Activated naive CD4-positive, alpha-beta T cell (primary cell): ENCODE results near the gene ASXL3.

ENCODE experiments used
- DNase-seq, 4 experiments: peaks; one replicate each; lab custom pipeline; 2025; lab: John Stamatoyannopoulos, UW

ASXL3 gene

DNA sequence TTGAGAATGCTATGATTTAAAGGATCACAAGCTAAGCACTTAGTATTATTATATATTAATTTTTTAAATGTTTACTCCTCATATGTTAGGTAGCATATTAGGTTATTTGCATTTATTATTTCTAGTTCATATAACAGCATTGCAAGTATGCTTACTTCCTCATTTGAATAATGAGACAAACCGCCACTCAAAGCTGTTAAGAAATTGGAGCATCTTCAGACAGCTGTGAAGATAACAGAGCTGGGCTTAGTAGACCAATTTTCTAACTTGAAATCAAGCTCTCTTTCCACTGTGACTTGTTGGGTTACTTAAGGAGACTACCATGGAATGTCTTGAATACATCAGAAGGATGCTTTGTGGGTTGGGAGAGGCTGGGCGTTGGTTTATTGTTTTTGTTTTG is 139.3 kb downstream of the ASXL3 start:
- DNase-seq: no peak

DNA sequence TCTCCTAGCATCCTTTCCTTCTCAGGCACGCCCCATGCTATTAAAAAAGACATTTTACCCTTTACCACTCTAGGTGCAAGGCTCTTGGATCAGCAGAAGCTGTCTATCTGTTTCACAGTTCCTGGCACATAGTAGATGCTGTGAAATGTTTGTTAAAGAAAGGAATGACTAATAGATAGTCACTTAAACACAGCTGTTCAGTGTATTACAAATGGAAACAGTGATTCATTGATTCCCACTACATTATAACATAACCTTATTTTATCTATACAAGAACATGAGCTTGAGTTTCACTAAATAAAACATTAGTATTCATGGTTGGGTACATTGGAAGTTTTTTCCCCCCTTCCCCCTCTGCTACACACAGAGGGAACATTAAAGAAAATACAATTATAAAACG is 142.1 kb downstream of the ASXL3 start:
- DNase-seq: no peak

DNA sequence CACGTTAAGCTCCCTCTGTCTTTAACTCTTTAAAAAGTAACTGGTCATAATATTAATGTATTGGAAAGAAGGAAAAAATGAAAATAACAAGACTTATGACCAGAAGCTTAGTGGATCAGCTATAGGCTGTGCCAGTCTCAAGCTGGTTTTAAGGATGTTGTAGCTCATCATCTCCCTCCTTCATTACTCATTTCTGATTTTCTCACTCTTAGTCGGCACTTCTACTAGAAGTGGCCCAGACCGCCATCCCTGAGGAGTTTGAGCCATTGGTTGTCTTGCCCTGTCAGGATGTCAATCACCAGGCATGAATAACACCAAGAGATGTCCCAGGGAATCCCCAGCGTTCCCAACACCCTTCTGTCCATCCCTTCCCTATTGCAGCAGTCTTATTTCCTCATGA is 151.5 kb downstream of the ASXL3 start:
- no peak for DNase-seq

DNA sequence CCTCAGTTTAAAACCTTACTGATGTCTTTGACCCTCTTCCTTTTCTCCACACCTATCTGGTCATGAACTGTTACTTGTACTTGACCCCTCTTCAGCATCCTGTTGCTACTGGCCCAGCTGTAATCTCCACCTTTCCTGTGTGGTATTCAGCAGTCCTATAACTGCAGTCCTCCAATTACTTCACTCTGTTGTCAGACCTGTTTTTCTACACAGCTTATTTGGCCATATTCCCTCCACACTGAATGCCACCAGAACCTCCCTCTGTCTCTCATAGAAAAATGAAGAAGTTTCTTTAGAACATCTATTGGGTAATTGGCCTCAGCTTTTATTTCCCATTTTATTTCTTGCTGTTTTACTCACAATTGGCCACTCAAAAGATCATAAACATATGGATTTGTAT is 155.4 kb downstream of the ASXL3 start:
- DNase-seq: no peak

DNA sequence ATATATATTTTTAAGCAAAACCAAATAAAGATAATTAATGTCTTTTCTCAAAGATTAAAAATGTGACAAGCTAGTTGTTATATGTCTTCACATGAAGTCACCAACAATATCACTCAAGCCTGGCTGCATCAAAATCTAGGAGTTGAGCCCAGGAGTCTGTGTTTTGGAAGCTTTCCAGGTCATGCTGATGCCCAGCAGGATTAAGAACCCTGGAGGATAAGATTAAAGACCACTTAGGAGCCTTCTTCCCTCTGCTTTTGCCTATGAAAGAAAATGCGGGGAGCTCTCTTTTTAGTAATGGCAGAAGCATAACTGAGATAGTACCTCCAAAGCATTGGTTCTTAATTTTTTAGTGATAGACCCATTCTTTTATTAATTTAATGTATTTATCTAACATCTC is 157.4 kb downstream of the ASXL3 start:
- no peak for DNase-seq

DNA sequence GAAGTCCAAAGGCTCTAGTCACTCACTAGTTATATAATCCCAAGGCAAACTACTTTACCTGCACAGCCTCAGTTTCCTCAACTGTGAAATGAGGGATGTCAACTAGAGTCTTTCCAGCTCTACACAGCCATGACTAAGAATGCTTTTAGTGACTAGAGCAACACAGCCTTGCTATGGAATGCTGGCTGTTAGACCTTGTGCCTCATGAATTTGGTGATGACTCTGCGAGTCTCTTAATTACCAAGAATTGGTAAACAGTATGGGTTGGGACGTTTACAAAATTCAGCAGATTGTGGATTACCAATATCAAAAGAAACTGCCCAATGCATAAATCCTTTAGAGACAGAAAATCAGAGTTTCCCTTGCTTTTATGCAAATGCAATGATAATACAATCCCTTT is 163.7 kb downstream of the ASXL3 start:
- no peak for DNase-seq

DNA sequence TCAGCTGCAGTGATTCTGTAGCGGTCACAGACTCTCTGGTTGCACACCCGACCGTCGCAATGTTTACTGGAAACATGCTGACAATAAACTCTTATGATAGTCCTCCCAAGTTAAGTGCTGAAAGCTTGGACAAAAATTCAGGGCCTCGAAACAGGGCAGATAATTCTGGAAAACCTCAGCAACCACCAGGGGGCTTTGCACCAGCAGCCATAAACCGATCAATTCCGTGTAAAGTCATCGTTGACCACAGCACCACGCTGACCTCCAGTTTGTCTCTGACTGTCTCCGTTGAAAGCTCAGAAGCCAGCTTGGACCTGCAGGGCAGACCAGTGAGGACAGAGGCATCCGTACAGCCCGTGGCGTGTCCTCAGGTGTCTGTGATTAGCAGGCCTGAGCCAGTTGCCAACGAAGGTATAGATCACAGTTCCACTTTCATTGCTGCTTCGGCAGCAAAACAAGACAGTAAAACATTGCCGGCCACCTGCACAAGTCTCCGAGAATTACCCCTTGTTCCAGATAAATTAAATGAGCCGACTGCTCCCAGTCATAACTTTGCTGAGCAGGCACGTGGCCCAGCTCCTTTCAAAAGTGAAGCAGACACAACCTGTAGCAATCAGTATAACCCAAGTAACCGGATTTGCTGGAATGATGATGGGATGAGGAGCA is 166.1 kb downstream of the ASXL3 start:
- no peak for DNase-seq

DNA sequence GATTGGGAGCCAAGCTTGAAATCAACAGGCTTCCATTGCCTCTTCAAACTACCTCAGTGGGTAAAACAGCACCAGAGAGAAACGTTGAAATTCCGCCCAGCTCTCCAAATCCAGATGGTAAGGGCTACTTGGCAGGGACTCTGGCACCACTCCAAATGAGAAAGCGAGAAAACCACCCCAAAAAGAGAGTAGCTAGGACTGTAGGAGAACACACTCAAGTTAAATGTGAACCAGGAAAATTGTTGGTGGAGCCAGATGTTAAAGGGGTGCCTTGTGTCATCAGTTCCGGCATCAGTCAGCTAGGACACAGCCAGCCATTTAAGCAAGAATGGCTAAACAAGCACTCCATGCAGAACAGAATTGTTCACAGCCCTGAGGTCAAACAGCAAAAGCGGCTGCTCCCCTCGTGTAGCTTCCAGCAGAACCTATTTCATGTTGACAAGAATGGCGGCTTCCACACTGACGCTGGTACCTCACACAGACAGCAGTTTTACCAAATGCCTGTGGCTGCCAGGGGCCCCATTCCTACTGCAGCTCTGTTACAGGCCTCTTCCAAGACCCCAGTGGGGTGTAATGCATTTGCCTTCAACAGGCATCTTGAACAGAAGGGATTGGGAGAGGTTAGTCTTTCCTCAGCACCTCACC is 167.3 kb downstream of the ASXL3 start:
- DNase-seq: no peak

DNA sequence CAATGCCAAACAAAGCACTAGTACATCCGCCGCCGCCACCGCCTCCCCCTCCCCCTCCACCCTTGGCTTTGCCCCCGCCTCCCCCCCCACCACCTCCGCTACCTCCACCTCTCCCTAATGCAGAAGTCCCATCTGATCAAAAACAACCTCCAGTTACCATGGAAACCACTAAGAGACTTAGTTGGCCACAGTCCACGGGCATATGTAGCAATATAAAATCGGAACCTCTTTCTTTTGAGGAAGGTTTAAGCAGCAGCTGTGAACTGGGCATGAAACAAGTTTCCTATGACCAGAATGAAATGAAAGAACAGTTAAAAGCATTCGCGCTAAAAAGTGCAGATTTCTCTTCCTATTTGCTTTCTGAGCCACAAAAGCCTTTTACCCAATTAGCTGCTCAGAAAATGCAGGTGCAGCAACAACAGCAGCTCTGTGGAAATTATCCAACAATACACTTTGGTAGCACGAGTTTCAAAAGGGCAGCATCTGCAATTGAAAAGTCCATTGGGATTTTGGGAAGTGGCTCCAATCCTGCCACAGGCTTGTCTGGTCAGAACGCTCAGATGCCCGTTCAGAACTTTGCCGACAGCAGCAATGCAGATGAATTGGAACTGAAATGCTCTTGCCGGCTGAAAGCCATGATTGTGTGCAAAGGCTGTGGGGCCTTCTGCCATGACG is 168.0 kb downstream of the ASXL3 start:
- no peak for DNase-seq

DNA sequence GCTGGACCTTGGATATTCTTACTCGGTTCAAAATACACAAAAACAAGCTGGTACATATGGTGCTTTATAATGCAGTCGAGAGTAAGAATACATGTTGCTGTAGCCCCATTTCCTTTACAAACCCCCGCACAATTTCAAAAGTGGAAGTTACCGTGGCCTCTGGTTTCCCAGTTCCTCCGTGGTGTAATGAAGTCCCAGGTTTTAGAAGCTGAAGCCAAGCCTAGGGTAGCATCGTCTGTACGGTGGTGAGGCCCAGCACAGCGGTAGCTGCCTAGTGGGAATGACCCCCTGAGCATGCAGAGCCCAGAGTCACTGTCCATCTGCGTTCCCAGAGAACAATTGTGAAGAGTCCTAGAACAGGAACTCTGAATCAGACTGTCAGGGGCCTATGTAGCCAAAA is 171.8 kb downstream of the ASXL3 start:
- DNase-seq: no peak

DNA sequence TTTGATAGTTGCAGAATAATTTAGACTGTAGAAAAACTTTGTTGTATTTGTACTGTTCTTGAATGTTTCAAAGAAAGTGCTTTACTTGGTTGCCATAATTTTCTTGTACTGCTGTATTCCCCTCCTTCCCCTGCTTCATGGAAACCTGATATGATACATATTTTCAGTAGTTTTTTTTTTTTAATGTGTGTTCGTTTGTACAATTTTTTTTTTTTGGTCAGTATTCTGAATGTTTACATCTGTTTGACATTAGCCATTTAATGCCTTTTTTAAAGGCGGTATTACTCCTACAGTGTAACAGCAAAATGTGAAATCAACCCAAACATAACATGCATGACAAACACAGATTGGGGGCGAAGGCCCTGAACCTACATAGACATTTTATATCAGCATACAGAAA is 172.3 kb downstream of the ASXL3 start:
- no peak for DNase-seq

DNA sequence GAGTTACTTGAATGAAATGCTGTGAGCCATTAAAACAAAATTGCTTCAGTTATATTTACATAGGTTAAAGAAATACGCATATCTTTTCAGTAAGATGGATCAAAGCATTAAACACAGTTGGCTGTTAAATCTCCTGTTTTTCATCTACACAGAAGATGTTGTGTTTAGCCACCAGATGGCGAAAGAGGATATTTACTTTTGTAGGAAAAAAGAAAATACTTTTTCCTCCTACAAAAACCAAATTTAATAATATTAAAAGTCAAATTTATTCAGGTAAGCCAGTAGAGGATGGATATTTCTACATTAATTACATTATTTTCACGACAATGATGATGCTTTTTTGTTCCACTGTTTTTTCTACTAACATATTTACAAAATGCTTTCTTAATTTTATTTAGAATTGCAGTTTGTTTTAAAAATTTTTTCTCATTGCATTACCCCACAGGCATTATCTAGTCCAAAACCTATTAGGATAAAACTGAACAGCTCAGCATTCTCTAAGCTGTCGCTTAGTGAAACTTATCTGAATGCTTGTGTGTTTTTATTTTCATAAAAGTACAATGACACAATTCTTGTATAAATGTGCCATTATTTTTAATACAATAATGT is 173.7 kb downstream of the ASXL3 start:
- DNase-seq: no peak

DNA sequence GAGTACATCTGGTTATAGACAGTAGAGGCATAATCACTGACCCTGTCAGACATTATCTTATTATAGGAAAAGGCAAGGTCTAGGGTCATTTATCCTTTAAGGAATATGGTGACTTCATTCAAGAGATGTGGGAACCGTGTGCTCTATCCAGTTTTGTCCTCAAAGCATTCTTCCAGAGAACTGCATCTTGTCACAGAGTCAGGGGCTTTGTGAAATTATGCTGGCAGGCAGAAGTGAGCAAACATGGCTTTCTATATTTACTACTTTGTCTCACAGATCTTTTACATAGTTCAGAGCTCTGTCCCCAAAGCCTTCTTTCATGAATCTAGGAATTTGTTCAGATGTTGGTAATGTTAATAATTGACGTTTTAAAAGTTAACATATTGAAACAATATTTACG is 177.4 kb downstream of the ASXL3 start:
- no peak for DNase-seq

DNA sequence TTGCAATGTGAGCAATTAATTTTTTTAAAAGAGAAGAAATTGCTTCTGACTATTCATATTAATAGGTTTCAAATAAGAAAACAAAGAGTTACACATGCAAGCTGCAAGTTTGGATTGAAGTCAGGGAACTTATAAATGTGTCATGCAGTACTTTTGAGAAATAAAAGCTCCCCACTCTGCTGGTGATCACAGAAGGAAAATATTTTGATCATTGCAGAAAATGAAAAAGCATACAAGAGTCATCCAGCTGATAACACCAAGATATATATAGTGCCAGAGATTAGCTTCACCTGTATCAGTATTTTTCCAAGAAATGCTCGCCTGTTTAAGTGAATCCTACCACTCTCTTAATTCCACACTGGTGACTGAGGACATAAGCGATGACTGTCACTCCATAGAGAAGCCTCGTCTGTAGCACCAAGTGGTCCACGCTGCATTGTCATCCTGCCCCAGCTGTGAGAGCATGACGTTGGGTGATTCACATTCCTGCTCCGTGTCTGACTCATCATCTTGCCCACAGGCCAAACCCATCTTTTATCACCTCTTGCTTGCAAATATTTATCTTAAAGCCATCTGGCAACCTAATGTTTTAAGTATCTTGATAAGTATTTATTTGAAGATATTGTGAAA is 178.0 kb downstream of the ASXL3 start:
- DNase-seq: no peak

DNA sequence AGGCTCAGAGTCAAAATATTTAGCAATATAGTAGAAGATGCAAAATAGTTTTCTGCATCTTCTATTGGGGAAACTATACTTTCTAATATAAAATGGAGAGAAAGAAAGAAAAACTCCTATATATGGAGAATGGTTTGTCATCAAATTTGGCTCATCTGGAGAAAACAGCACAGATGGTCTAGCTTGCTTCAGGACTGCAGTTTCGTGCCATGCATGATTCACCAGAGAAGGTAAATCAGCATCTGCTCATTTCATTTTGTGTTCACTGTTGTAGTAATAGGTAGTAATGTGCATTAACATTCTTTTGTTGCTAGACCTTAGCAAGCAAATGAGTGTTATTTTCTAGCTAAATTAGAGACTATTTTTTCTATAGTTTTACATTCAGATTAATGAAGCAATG is 179.0 kb downstream of the ASXL3 start:
- DNase-seq: no peak

DNA sequence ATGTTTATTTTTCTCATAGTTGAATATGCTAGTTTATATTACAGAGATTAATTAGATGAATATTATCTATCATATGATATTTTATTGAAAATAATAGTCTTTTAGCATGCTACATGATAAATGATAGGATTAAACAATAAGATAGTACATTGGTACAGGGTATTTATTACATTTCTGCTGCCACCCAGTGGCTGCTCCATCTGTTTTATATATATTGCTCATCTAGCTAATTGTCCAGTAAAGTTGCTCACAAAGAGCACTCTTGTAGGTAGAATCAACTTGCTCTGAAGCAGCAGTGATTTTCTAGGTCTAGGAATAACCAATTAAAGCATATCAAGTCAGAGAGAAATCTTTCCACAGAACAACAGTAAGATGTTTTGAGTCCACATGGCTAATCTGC is 183.3 kb downstream of the ASXL3 start:
- DNase-seq: no peak

DNA sequence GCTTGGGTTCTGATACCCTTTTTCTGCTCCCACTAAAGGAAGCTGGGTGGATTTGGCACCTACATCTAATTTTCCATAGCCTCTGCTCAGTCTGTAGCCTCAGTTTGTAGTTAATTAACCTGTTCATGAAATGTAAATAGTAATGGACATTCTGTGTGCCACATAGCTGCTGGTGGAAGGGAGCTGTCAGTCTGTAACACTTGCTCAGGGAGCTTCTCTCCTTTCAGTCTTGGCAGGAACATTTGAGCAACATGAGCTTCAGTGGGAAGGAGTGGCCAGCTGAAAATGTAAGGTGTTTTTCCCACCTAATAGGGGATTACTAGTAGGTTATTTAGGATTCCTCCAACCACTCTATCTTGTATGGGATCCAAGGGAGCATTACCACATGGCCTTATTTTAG is 203.4 kb downstream of the ASXL3 start:
- DNase-seq: no peak
